HUES64 (cell line): ENCODE data around the gene SLCO2B1.

Experiments
- H3K27ac ChIP-seq: 2 replicates; pipeline ENCODE4 v1.7.0; 2013; ENCODE audit warnings: low read depth, low read length, inconsistent platforms
- H3K27me3 ChIP-seq: 2 replicates; pipeline ENCODE4 v1.6.1; 2013; ENCODE audit warnings: mild to moderate bottlenecking, low read length; ENCODE audit not compliant: insufficient read depth
- H3K36me3 ChIP-seq: 2 replicates; pipeline ENCODE4 v1.6.1; 2013; ENCODE audit warnings: mild to moderate bottlenecking, low read length; ENCODE audit not compliant: insufficient read depth
- H3K4me1 ChIP-seq: 2 replicates; pipeline ENCODE4 v1.6.1; 2013; ENCODE audit warnings: mild to moderate bottlenecking, low read length, moderate library complexity; ENCODE audit not compliant: insufficient read depth
- H3K4me3 ChIP-seq: 2 replicates; pipeline ENCODE4 v1.5.1; 2013; ENCODE audit warnings: mild to moderate bottlenecking, low read length, moderate library complexity
- H3K9ac ChIP-seq: 2 replicates; pipeline ENCODE4 v1.6.1; 2013; ENCODE audit warnings: mild to moderate bottlenecking, low read depth, low read length
- H3K9me3 ChIP-seq: 2 replicates; pipeline ENCODE4 v1.6.1; 2013; ENCODE audit warnings: low read depth, low read length; ENCODE audit not compliant: insufficient read depth
- WGBS: fragments of 150-250, 120-280 bp; methylation state at CpG from one replicate; pipeline ENCODE4 v1.1.7; 2013; ENCODE audit warnings: missing lambda C conversion rate; 5-methylcytosine and 5-hydroxymethylcytosine counted together

Gene SLCO2B1

GRCh38 chr11:75242722-75243600 lies 92.1 kb downstream of the SLCO2B1 start:
- peaks cover 13% of the 10 kb centered on the region for H3K4me1 ChIP-seq
- H3K27ac ChIP-seq, result no peak overlapping the region
- H3K4me3 ChIP-seq, result no peak overlapping the region
- no peaks in the 10 kb centered on the region for H3K9me3 ChIP-seq
- no peak overlapping the region for H3K9ac ChIP-seq
- H3K27me3 ChIP-seq, result peaks cover 75% of the 10 kb centered on the region
- 85% methylated on average over 16 of the region's 16 CpGs for WGBS
- no peaks in the 10 kb centered on the region for H3K36me3 ChIP-seq

GRCh38 chr11:75244052-75244814 lies 93.3 kb downstream of the SLCO2B1 start:
- H3K4me3 ChIP-seq, result no peak overlapping the region
- H3K27me3 ChIP-seq, result peaks cover 64% of the 10 kb centered on the region
- H3K27ac ChIP-seq, result no peak overlapping the region
- H3K4me1 ChIP-seq, result peaks cover 10% of the 10 kb centered on the region
- WGBS, result 81% methylated on average over 10 of the region's 10 CpGs
- no peak overlapping the region for H3K9ac ChIP-seq
- no peaks in the 10 kb centered on the region for H3K36me3 ChIP-seq
- H3K9me3 ChIP-seq, result no peaks in the 10 kb centered on the region

- Histone ChIP-seq H3K4me1 (no peaks in the 10 kb centered on the region), H3K27ac (no peak overlapping the region), H3K4me3 (no peak overlapping the region), H3K27me3 (peaks cover 51% of the 10 kb centered on the region), H3K9ac (no peak overlapping the region), H3K9me3 (no peaks in the 10 kb centered on the region), H3K36me3 (no peaks in the 10 kb centered on the region)
- 90% methylated on average over 1 of the region's 5 CpGs for WGBS
Observed at GRCh38 chr11:75245356-75246005, 94.6 kb downstream of the SLCO2B1 start.

GRCh38 chr11:75246006-75246670 lies 95.2 kb downstream of the SLCO2B1 start:
- Histone ChIP-seq H3K36me3 (no peaks in the 10 kb centered on the region), H3K4me1 (no peaks in the 10 kb centered on the region), H3K9me3 (no peaks in the 10 kb centered on the region), H3K27me3 (peaks cover 45% of the 10 kb centered on the region), H3K4me3 (no peak overlapping the region), H3K27ac (no peak overlapping the region), H3K9ac (no peak overlapping the region)
- WGBS, result 88% methylated on average over 7 of the region's 7 CpGs

- no peak overlapping the region for H3K9ac ChIP-seq
- no peak overlapping the region for H3K4me3 ChIP-seq
- peaks cover 39% of the 10 kb centered on the region for H3K27me3 ChIP-seq
- H3K4me1 ChIP-seq, result no peaks in the 10 kb centered on the region
- H3K27ac ChIP-seq, result no peak overlapping the region
- H3K9me3 ChIP-seq, result 0 out of 2 replicates have a peak, but pooled peaks cover 4% of the 10 kb centered on the region
- 90% methylated on average over 11 of the region's 11 CpGs for WGBS
- H3K36me3 ChIP-seq, result no peaks in the 10 kb centered on the region
Observed at GRCh38 chr11:75246671-75247350, 95.9 kb downstream of the SLCO2B1 start.

- no peaks in the 10 kb centered on the region for H3K36me3 ChIP-seq
- no peak overlapping the region for H3K9ac ChIP-seq
- H3K27me3 ChIP-seq, result peaks cover 19% of the 10 kb centered on the region
- H3K27ac ChIP-seq, result no peak overlapping the region
- H3K4me3 ChIP-seq, result no peak overlapping the region
- H3K9me3 ChIP-seq, result peaks cover 4% of the 10 kb centered on the region; the same call in 1 of the 2 replicates
- H3K4me1 ChIP-seq, result no peaks in the 10 kb centered on the region
- WGBS, result 48% methylated on average over 8 of the region's 11 CpGs
Observed at GRCh38 chr11:75248924-75249256, 98.0 kb downstream of the SLCO2B1 start.

- 68% methylated on average over 3 of the region's 3 CpGs for WGBS
- H3K27me3 ChIP-seq, result peaks cover 11% of the 10 kb centered on the region
- H3K4me1 ChIP-seq, result no peaks in the 10 kb centered on the region
Observed at GRCh38 chr11:75249704-75250103, 98.8 kb downstream of the SLCO2B1 start.

GRCh38 chr11:75254326-75254725 lies 103.4 kb downstream of the SLCO2B1 start:
- no peaks in the 10 kb centered on the region for H3K4me1 ChIP-seq
- no peaks in the 10 kb centered on the region for H3K27me3 ChIP-seq

More at GRCh38 chr11:75249704-75250103, 98.8 kb downstream of the SLCO2B1 start:
- Histone ChIP-seq H3K4me3 (no peak overlapping the region), H3K9ac (no peak overlapping the region), H3K9me3 (peaks cover 4% of the 10 kb centered on the region; the same call in 1 of the 2 replicates), H3K27ac (no peak overlapping the region), H3K36me3 (no peaks in the 10 kb centered on the region)

More at GRCh38 chr11:75254326-75254725, 103.4 kb downstream of the SLCO2B1 start:
- no peak overlapping the region for H3K4me3 ChIP-seq
- peaks cover 4% of the 10 kb centered on the region; the same call in 1 of the 2 replicates for H3K9me3 ChIP-seq
- no peak overlapping the region for H3K27ac ChIP-seq
- no peak overlapping the region for H3K9ac ChIP-seq
- no peaks in the 10 kb centered on the region for H3K36me3 ChIP-seq
